ENCODE results near the gene SPPL3.

DNA sequence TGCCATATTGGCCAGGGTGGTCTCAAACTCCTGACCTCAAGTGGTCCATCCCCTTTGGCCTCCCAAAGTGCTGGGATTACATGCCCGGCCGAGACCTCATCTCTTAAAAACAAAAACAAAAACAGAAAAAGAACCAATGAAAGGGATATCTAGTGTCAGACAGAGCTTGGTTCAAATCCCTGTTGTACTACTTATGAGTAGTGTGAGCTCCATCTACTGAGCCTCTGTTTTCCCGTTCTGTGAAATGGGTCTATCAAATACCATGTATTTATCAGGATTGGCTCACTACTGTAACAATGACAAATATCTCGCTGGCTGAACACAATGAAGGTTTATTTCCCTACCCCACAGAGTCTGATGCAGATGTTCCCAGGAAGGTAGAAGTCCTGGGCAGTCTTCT, 37.3 kb upstream of the SPPL3 start:
- TF ChIP-seq CTCF (IDR thresholded peaks at IDR 0.05) = no peak
- TF ChIP-seq, protein P1, sequence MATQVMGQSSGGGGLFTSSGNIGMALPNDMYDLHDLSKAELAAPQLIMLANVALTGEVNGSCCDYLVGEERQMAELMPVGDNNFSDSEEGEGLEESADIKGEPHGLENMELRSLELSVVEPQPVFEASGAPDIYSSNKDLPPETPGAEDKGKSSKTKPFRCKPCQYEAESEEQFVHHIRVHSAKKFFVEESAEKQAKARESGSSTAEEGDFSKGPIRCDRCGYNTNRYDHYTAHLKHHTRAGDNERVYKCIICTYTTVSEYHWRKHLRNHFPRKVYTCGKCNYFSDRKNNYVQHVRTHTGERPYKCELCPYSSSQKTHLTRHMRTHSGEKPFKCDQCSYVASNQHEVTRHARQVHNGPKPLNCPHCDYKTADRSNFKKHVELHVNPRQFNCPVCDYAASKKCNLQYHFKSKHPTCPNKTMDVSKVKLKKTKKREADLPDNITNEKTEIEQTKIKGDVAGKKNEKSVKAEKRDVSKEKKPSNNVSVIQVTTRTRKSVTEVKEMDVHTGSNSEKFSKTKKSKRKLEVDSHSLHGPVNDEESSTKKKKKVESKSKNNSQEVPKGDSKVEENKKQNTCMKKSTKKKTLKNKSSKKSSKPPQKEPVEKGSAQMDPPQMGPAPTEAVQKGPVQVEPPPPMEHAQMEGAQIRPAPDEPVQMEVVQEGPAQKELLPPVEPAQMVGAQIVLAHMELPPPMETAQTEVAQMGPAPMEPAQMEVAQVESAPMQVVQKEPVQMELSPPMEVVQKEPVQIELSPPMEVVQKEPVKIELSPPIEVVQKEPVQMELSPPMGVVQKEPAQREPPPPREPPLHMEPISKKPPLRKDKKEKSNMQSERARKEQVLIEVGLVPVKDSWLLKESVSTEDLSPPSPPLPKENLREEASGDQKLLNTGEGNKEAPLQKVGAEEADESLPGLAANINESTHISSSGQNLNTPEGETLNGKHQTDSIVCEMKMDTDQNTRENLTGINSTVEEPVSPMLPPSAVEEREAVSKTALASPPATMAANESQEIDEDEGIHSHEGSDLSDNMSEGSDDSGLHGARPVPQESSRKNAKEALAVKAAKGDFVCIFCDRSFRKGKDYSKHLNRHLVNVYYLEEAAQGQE (IDR thresholded peaks at IDR 0.05; ENCODE audit: insufficient read depth in 1 of 2, low read depth in 2 of 2, low read length in 1 of 2) = no peak
- TF ChIP-seq POLR2AphosphoS5 (IDR thresholded peaks at IDR 0.05; ENCODE audit: low read depth, low read length) = no peak
- no peak for TF ChIP-seq SIN3A (IDR thresholded peaks at IDR 0.05; ENCODE audit: borderline replicate concordance, insufficient read depth, low read depth, low read length)
